ENCODE measurements around the gene FBN2.

FBN2 gene

GRCh38 chr5:128340648-128341047 is 197.4 kb downstream of the FBN2 start:
- no peaks in the 10 kb centered on the region for H4K20me1 ChIP-seq (ENCODE audit: insufficient read depth, low read length, poor library complexity, severe bottlenecking)
- H3K9me2 ChIP-seq (replicated peaks; ENCODE audit: low read depth, low read length), result no peaks in the 10 kb centered on the region
- H3K36me3 ChIP-seq (ENCODE audit: insufficient read depth, low read length), result no peaks in the 10 kb centered on the region
- H3F3A ChIP-seq (ENCODE audit: low read depth), result no peaks in the 10 kb centered on the region
- no peak for TF ChIP-seq EZH2phosphoT487 (IDR thresholded peaks at IDR 0.05; ENCODE audit: borderline replicate concordance)
- TF ChIP-seq CTCF (conservative IDR thresholded peaks at IDR 0.05; ENCODE audit: low read length), result no peak
- no peaks in the 10 kb centered on the region for H3K27me3 ChIP-seq (ENCODE audit: insufficient read depth, low read length, poor library complexity, severe bottlenecking)
- no peaks in the 10 kb centered on the region for H3K79me2 ChIP-seq (ENCODE audit: insufficient read depth, low read length)
- no peak overlapping the region for H2AFZ ChIP-seq (ENCODE audit: low read length)
- no peak overlapping the region for H3K4me2 ChIP-seq (ENCODE audit: low read depth, low read length, poor library complexity, severe bottlenecking)
- H3K4me3 ChIP-seq (ENCODE audit: low read length, poor library complexity, severe bottlenecking), result no peak overlapping the region
- no peaks in the 10 kb centered on the region for H3K9me3 ChIP-seq (ENCODE audit: insufficient read depth, low read depth, low read length)
- H3K4me1 ChIP-seq (ENCODE audit: insufficient read depth, low read length, poor library complexity, severe bottlenecking), result no peaks in the 10 kb centered on the region
- H3K9ac ChIP-seq (ENCODE audit: low read depth, low read length, poor library complexity, severe bottlenecking), result no peak overlapping the region

- no peak overlapping the region for H2AFZ ChIP-seq (ENCODE audit: low read length)
- no peaks in the 10 kb centered on the region for H3K9me3 ChIP-seq (ENCODE audit: insufficient read depth, low read depth, low read length)
- no peak overlapping the region for H3K4me2 ChIP-seq (ENCODE audit: low read depth, low read length, poor library complexity, severe bottlenecking)
- no peak overlapping the region for H3K9ac ChIP-seq (ENCODE audit: low read depth, low read length, poor library complexity, severe bottlenecking)
- H3F3A ChIP-seq (ENCODE audit: low read depth), result no peaks in the 10 kb centered on the region
- H3K4me3 ChIP-seq (ENCODE audit: low read length, poor library complexity, severe bottlenecking), result no peak overlapping the region
- no peaks in the 10 kb centered on the region for H3K9me2 ChIP-seq (replicated peaks; ENCODE audit: low read depth, low read length)
- no peak for TF ChIP-seq EZH2phosphoT487 (IDR thresholded peaks at IDR 0.05; ENCODE audit: borderline replicate concordance)
- TF ChIP-seq CTCF (conservative IDR thresholded peaks at IDR 0.05; ENCODE audit: low read length), result no peak
- no peaks in the 10 kb centered on the region for H4K20me1 ChIP-seq (ENCODE audit: insufficient read depth, low read length, poor library complexity, severe bottlenecking)
- H3K4me1 ChIP-seq (ENCODE audit: insufficient read depth, low read length, poor library complexity, severe bottlenecking), result no peaks in the 10 kb centered on the region
- no peaks in the 10 kb centered on the region for H3K79me2 ChIP-seq (ENCODE audit: insufficient read depth, low read length)
- no peaks in the 10 kb centered on the region for H3K36me3 ChIP-seq (ENCODE audit: insufficient read depth, low read length)
- H3K27me3 ChIP-seq (ENCODE audit: insufficient read depth, low read length, poor library complexity, severe bottlenecking), result no peaks in the 10 kb centered on the region
Observed at GRCh38 chr5:128339585-128339984, 198.5 kb downstream of the FBN2 start.

GRCh38 chr5:128338649-128339048 is 199.4 kb downstream of the FBN2 start:
- Histone ChIP-seq H3K9me3 (ENCODE audit: insufficient read depth, low read depth, low read length) (no peaks in the 10 kb centered on the region), H3K4me3 (ENCODE audit: low read length, poor library complexity, severe bottlenecking) (no peak overlapping the region), H3K27me3 (ENCODE audit: insufficient read depth, low read length, poor library complexity, severe bottlenecking) (no peaks in the 10 kb centered on the region), H2AFZ (ENCODE audit: low read length) (no peak overlapping the region), H3K4me2 (ENCODE audit: low read depth, low read length, poor library complexity, severe bottlenecking) (no peak overlapping the region), H3K36me3 (ENCODE audit: insufficient read depth, low read length) (no peaks in the 10 kb centered on the region), H3K9me2 (replicated peaks; ENCODE audit: low read depth, low read length) (no peaks in the 10 kb centered on the region), H3F3A (ENCODE audit: low read depth) (no peaks in the 10 kb centered on the region), H3K79me2 (ENCODE audit: insufficient read depth, low read length) (no peaks in the 10 kb centered on the region), H4K20me1 (ENCODE audit: insufficient read depth, low read length, poor library complexity, severe bottlenecking) (no peaks in the 10 kb centered on the region), H3K9ac (ENCODE audit: low read depth, low read length, poor library complexity, severe bottlenecking) (no peak overlapping the region), H3K4me1 (ENCODE audit: insufficient read depth, low read length, poor library complexity, severe bottlenecking) (no peaks in the 10 kb centered on the region)
- no peak for TF ChIP-seq CTCF (conservative IDR thresholded peaks at IDR 0.05; ENCODE audit: low read length)
- no peak for TF ChIP-seq EZH2phosphoT487 (IDR thresholded peaks at IDR 0.05; ENCODE audit: borderline replicate concordance)

Data from Loucy (cell line).